ENCODE results near the gene GAREM2. TPM values are rescaled to one million over a fixed set of nuclear protein-coding genes. Genes with fewer than 3 reads are reported as not detected.
A peak's percentile ranks its signal among the peaks of the same experiment; 100 is the strongest.

GAREM2 gene
- total and polyA plus RNA-seq, 12 donors = 0.55 to 2.5 (median 1.1) TPM; not detected in 1

- no peak overlapping the region for H3K27ac ChIP-seq
- DNase-seq = no peak
- 93 to 100% (median 95%) methylated on average over 4 to 11 of the region's 11 CpGs for WGBS, 4 donors
- no peaks in the 10 kb centered on the region for H3K27me3 ChIP-seq
- no peaks in the 10 kb centered on the region for H3K36me3 ChIP-seq (replicated peaks in 1 of 2)
- H3K9me3 ChIP-seq (replicated peaks in 1 of 3) = no peaks in the 10 kb centered on the region
- intact Hi-C loops (cut with DNase I) = no loop called here
- TF ChIP-seq POLR2A (IDR thresholded peaks at IDR 0.05) (no peak), CTCF (IDR thresholded peaks at IDR 0.05) (no peak)
- H3K4me3 ChIP-seq = no peak overlapping the region
- H3K4me1 ChIP-seq (replicated peaks in 1 of 2) = peaks cover 0 to 8% of the 10 kb centered on the region in 2 donors
These were observed 10.2 kb downstream of the GAREM2 start for GRCh38 chr2:26182887-26183630.

- TF ChIP-seq CTCF (IDR thresholded peaks at IDR 0.05) (no peak), POLR2A (IDR thresholded peaks at IDR 0.05) (no peak)
- WGBS, 4 donors = 65 to 92% (median 80%) methylated on average over 5 to 34 of the region's 34 CpGs
- Histone ChIP-seq H3K4me3 (peak overlapping the region in 2 of 4 donors; percentile 68 to 82), H3K9me3 (replicated peaks in 1 of 3) (no peaks in the 10 kb centered on the region), H3K27ac (peak overlapping the region in 1 of 5 donors; percentile 76), H3K4me1 (replicated peaks in 1 of 2) (peaks cover 0 to 5% of the 10 kb centered on the region in 2 donors), H3K27me3 (no peaks in the 10 kb centered on the region), H3K36me3 (replicated peaks in 1 of 2) (no peaks in the 10 kb centered on the region)
- intact Hi-C loops (cut with DNase I) = no loop called here
- no peak for DNase-seq
These were observed 11.2 kb downstream of the GAREM2 start for GRCh38 chr2:26184121-26184520.

- intact Hi-C loops (cut with DNase I) = no loop called here
- TF ChIP-seq CTCF (IDR thresholded peaks at IDR 0.05) = peak in 5 of 6 experiments; percentile 8 to 81 (median 53)
- no peak for TF ChIP-seq POLR2A (IDR thresholded peaks at IDR 0.05)
- Histone ChIP-seq H3K4me3 (peak overlapping the region in 3 of 4 donors; percentile 45 to 82 (median 68)), H3K36me3 (replicated peaks in 1 of 2) (no peaks in the 10 kb centered on the region), H3K27ac (peak overlapping the region in 2 of 5 donors; percentile 41 to 76), H3K27me3 (no peaks in the 10 kb centered on the region), H3K9me3 (replicated peaks in 1 of 3) (no peaks in the 10 kb centered on the region), H3K4me1 (replicated peaks in 1 of 2) (no peaks in the 10 kb centered on the region)
- 2 to 13% (median 3%) methylated on average over 6 to 114 of the region's 114 CpGs for WGBS, 4 donors
- DNase-seq = peak; percentile 76 to 88 (median 79)
These were observed 11.8 kb downstream of the GAREM2 start for GRCh38 chr2:26184555-26185303.

- peak overlapping the region in 2 of 5 donors; percentile 41 to 76 for H3K27ac ChIP-seq
These were observed 12.5 kb downstream of the GAREM2 start for GRCh38 chr2:26185304-26185928.

More at GRCh38 chr2:26185304-26185928, 12.5 kb downstream of the GAREM2 start:
- Histone ChIP-seq H3K36me3 (replicated peaks in 1 of 2) (peaks cover 0 to 1% of the 10 kb centered on the region in 2 donors), H3K4me1 (replicated peaks in 1 of 2) (no peaks in the 10 kb centered on the region), H3K27me3 (no peaks in the 10 kb centered on the region), H3K4me3 (peak overlapping the region in 2 of 4 donors; percentile 45 to 68), H3K9me3 (replicated peaks in 1 of 3) (no peaks in the 10 kb centered on the region)
- no peak for DNase-seq
- WGBS, 4 donors = 45 to 57% (median 52%) methylated on average over 20 of the region's 20 CpGs
- intact Hi-C loops (cut with DNase I) = no loop called here
- no peak for TF ChIP-seq CTCF (IDR thresholded peaks at IDR 0.05)

Data from adrenal gland (tissue), 12 donors.